Osteoblast (primary cell): ENCODE data around the gene SMAD3. TPM values are rescaled to one million over a fixed set of nuclear protein-coding genes. Genes with fewer than 3 reads are reported as not detected.

Source experiments
- DNase-seq: peaks from one replicate; pipeline ENCODE4 v3.0.0; 2011; ENCODE audit warnings: low spot score, mixed read lengths; ENCODE audit not compliant: insufficient read length; ENCODE audit errors: missing footprints
- H2AFZ ChIP-seq: 2 replicates; pipeline ENCODE4 v1.6.0; 2011; ENCODE audit warnings: mild to moderate bottlenecking, low read length
- H3K27ac ChIP-seq: 2 replicates; pipeline ENCODE4 v1.5.1; 2011; ENCODE audit warnings: mild to moderate bottlenecking, low read depth, low read length, moderate library complexity
- H3K27me3 ChIP-seq: 2 replicates; pipeline ENCODE4 v1.6.0; 2012; ENCODE audit warnings: mild to moderate bottlenecking, control low read depth, inconsistent platforms, low read length, moderate library complexity; ENCODE audit not compliant: insufficient read depth
- H3K36me3 ChIP-seq: 2 replicates; pipeline ENCODE4 v1.5.1; 2011; ENCODE audit warnings: mild to moderate bottlenecking, low read length, control low read depth, moderate library complexity; ENCODE audit not compliant: insufficient read depth
- H3K4me1 ChIP-seq: 2 replicates; pipeline ENCODE4 v1.5.1; 2011; ENCODE audit warnings: mild to moderate bottlenecking, low read length, control low read depth, moderate library complexity; ENCODE audit not compliant: insufficient read depth
- H3K4me2 ChIP-seq: 2 replicates; pipeline ENCODE4 v1.6.0; 2011; ENCODE audit warnings: mild to moderate bottlenecking, low read length; ENCODE audit not compliant: insufficient read depth
- H3K4me3 ChIP-seq: fragments of 200-600 bp; sonication (generic); 3 replicates; pipeline ENCODE4 v1.5.1; 2012; ENCODE audit warnings: mild to moderate bottlenecking, low read length, inconsistent platforms; ENCODE audit not compliant: insufficient read depth
- H3K79me2 ChIP-seq: 2 replicates; pipeline ENCODE4 v1.6.0; 2012; ENCODE audit warnings: mild to moderate bottlenecking, low read length, control low read depth, inconsistent platforms; ENCODE audit not compliant: insufficient read depth
- H3K9me3 ChIP-seq: 2 replicates; pipeline ENCODE4 v1.5.1; 2011; ENCODE audit warnings: low read depth, low read length, control low read depth
- H4K20me1 ChIP-seq: 2 replicates; pipeline ENCODE4 v1.6.0; 2012; ENCODE audit warnings: mild to moderate bottlenecking, low read length, control low read depth; ENCODE audit not compliant: insufficient read depth
- total RNA-seq: library from RNA; depleted of rRNA; stranded (reverse); fragments of >200 nt; gene quantifications from 2 replicates; pipeline ENCODE4 v1.2.3, GENCODE V29; 2012
- TF ChIP-seq, protein P1 (sequence below): IDR thresholded peaks from 2 replicates; pipeline ENCODE4 v1.5.1; 2011; ENCODE audit warnings: mild to moderate bottlenecking, low read depth, low read length, moderate library complexity; ENCODE audit errors: extremely low read depth

Gene SMAD3
- total RNA-seq, 1 donor: 60.1 TPM

DNA sequence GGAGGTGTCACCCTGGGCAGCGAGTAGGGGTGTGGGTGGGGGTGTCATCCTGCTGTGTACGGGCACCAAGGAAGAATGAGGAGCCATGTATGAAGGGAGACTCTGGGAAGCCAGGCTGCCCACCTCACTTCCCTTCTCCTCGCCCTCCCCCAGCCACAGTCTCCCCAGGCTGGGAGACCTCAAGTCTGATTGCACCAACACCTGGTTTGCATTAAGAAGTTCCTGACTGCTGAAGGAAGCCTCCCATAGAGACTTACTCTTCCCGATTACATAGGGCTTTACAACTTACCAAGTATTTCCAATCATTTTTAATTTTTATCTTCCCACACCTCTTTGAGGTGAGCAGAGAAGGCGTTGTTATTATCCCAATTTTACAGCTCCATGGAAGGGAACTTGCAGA is 29.5 kb upstream of the SMAD3 start:
- Histone ChIP-seq H3K4me3 (no peak overlapping the region), H4K20me1 (no peaks in the 10 kb centered on the region), H3K36me3 (no peaks in the 10 kb centered on the region), H3K27ac (no peak overlapping the region), H2AFZ (no peak overlapping the region), H3K4me1 (peaks cover 11% of the 10 kb centered on the region), H3K4me2 (no peak overlapping the region), H3K79me2 (no peaks in the 10 kb centered on the region), H3K9me3 (no peaks in the 10 kb centered on the region), H3K27me3 (no peaks in the 10 kb centered on the region)
- TF ChIP-seq, protein P1, sequence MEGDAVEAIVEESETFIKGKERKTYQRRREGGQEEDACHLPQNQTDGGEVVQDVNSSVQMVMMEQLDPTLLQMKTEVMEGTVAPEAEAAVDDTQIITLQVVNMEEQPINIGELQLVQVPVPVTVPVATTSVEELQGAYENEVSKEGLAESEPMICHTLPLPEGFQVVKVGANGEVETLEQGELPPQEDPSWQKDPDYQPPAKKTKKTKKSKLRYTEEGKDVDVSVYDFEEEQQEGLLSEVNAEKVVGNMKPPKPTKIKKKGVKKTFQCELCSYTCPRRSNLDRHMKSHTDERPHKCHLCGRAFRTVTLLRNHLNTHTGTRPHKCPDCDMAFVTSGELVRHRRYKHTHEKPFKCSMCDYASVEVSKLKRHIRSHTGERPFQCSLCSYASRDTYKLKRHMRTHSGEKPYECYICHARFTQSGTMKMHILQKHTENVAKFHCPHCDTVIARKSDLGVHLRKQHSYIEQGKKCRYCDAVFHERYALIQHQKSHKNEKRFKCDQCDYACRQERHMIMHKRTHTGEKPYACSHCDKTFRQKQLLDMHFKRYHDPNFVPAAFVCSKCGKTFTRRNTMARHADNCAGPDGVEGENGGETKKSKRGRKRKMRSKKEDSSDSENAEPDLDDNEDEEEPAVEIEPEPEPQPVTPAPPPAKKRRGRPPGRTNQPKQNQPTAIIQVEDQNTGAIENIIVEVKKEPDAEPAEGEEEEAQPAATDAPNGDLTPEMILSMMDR: no peak
- DNase-seq: no peak

DNA sequence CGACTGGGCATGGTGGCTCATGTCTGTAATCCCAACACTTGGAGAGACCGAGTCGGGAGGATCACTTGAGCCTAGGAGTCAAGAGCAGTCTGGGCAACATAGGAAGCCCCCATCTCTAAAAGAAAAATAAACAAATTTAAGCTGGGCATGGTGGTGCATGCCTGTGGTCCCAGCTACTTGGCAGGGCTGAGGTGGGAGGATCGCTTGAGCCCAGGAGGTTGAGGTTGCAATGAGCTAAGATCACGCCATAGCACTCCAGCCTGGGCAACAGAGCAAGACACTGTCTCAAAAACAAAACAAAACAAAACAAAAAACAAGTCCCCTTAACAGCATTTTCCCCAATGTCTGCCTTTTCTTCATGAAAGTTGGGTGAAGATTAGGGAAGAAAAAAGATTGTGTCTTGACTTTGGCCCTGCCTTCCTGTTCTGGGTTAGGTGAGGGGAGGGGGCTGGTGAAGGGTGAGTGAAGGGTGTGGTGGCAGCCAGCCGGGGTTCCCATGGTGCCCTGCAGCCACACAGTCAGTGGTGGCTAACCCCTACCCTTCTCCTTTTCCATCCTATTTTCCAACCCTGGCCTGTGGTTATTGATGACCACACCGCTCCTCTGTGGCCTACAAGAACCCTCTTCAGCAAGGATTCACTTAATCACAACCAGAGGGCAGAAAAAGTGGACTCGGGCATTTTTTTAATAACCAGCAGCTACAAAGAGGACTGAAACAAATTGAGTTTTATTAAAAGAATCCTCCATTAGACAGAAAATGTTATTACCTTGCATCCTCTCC is 28.4 kb upstream of the SMAD3 start:
- TF ChIP-seq, protein P1: no peak
- Histone ChIP-seq H2AFZ (no peak overlapping the region), H3K27ac (no peak overlapping the region), H3K4me3 (no peak overlapping the region), H3K27me3 (no peaks in the 10 kb centered on the region), H3K9me3 (no peaks in the 10 kb centered on the region), H3K4me2 (no peak overlapping the region), H4K20me1 (no peaks in the 10 kb centered on the region), H3K36me3 (no peaks in the 10 kb centered on the region), H3K4me1 (peaks cover 21% of the 10 kb centered on the region), H3K79me2 (no peaks in the 10 kb centered on the region)
- DNase-seq: no peak

- H3K36me3 ChIP-seq: no peaks in the 10 kb centered on the region
- TF ChIP-seq, protein P1: no peak
- H3K4me1 ChIP-seq: peaks cover 28% of the 10 kb centered on the region
- H3K4me3 ChIP-seq: no peak overlapping the region
- no peaks in the 10 kb centered on the region for H3K27me3 ChIP-seq
- no peak overlapping the region for H3K4me2 ChIP-seq
- no peak overlapping the region for H2AFZ ChIP-seq
- H4K20me1 ChIP-seq: no peaks in the 10 kb centered on the region
- no peaks in the 10 kb centered on the region for H3K79me2 ChIP-seq
- DNase-seq: no peak
- H3K27ac ChIP-seq: no peak overlapping the region
- H3K9me3 ChIP-seq: no peaks in the 10 kb centered on the region
Measured at GRCh38 chr15:67037694-67038093, 27.7 kb upstream of the SMAD3 start.

- TF ChIP-seq, protein P1: no peak
- no peak overlapping the region for H2AFZ ChIP-seq
- no peaks in the 10 kb centered on the region for H3K9me3 ChIP-seq
- H3K36me3 ChIP-seq: no peaks in the 10 kb centered on the region
- no peak overlapping the region for H3K27ac ChIP-seq
- H3K79me2 ChIP-seq: no peaks in the 10 kb centered on the region
- H3K4me1 ChIP-seq: peaks cover 33% of the 10 kb centered on the region
- no peak overlapping the region for H3K4me2 ChIP-seq
- no peaks in the 10 kb centered on the region for H4K20me1 ChIP-seq
- H3K4me3 ChIP-seq: no peak overlapping the region
- no peak for DNase-seq
- no peaks in the 10 kb centered on the region for H3K27me3 ChIP-seq
Measured at GRCh38 chr15:67038736-67039135, 26.7 kb upstream of the SMAD3 start.
